HG03066 (cell line): ENCODE results near the gene PLIN1.

Experiments used
- ATAC-seq: cut with Tn5 transposase; IDR thresholded peaks from one replicate; pipeline ENCODE4 v1.9.1; 2021; ENCODE audit warnings: low read depth; ENCODE audit not compliant: unreplicated experiment

PLIN1 gene

DNA sequence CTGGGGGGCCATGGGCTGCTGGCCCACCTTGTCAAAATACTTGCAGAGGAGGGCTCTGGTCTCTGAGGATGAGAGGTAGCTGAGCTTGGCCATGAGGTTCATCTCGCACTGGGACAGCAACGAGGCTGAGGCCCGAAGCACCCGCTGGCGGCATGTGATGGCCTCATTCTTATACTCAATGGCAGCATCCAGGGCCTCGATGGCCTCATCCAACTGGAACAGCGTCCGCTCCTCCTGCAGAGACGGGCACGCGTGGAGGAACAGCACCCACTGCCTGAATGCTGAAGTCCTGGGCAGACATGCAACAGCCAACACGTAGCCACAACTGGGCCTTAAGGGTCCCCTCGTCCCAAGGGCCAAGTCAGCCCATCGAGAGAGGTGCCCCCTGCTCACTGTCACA is 48.9 kb downstream of the PLIN1 start:
- ATAC-seq: no peak

DNA sequence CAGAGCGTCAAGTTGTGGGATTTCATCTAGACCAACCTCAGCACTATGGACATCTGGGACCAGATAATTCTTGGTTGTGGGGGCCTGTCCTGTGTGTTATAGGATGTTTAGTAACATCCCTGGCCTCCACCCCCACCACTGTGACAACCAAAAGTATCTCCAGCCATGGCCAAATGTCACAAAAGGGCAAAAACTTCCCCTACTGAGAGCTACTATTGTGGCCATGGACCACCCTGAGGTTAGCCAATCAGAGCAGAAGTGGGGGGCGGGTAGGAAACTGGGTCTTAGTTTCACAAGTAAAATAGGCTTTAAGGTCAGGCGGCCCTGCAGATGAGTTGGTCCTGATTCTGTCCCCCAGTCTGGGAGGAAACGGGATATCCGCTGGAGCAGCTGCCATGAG is 49.3 kb downstream of the PLIN1 start:
- ATAC-seq: no peak

DNA sequence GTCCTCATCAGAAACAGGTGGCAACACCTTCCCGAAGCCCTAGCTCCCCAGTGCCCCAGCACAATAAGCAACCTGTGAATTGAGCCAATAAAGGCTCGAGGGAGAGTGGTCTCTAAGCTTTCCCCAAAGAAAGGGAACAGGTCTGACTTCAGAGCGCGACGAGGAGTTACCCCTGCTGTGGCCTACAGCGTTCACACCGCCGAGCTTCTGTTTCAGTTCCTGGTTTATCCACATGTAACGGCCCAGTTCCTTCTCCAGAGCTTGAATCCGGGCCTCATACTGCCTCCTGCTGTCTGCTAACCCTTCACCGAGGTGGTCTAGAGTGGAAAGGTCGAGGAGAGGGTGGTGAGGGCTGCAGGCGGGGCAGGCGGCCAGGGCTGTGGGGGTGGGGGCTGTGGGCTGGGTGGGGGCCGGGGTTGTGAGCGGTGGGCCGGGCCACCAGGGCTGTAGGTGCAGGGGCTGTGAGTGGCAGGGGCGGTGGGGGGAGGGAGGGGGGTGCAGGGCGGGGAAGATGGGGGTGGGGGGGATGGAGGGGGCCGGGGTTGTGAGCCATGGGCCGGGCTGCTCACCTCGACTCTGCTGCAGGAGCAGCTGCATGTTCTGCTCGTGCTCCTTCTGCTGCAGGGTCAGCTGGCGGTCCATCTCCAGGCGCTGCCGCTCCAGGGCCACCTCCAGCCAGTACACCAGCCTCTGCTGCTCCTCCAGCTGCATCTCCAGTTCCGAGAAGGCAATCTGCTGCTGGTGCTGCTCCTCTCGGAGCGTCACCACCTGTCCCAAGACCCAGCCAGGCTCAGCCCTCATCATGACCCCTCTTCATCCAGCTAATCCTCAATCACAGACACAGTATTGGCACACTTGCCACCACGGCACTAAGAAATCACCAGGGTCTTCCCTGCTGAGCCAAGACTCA is 50.1 kb downstream of the PLIN1 start:
- ATAC-seq: no peak

DNA sequence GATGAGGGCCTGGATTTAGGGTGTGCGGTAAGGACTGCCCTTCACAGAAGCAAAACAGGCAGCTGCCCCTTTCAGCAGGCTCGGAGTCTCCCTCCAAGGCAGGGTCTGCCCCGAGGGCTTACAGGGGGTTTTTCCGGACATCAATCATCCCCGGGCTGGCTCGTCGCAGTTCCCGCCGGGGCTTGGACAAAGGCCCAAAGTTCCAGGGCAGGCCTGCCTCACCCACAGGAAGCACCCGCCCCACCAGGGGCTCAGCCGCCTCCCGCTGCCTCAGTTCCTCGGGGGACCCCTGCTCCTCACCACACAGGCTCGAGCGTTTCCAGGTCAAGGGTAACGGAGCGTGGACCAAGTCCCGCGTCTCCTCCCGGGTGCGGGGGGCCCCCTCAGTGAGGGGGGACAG is 50.9 kb downstream of the PLIN1 start:
- ATAC-seq: no peak

GRCh38 chr15:89627256-89627970 is 51.8 kb downstream of the PLIN1 start:
- no peak for ATAC-seq

DNA sequence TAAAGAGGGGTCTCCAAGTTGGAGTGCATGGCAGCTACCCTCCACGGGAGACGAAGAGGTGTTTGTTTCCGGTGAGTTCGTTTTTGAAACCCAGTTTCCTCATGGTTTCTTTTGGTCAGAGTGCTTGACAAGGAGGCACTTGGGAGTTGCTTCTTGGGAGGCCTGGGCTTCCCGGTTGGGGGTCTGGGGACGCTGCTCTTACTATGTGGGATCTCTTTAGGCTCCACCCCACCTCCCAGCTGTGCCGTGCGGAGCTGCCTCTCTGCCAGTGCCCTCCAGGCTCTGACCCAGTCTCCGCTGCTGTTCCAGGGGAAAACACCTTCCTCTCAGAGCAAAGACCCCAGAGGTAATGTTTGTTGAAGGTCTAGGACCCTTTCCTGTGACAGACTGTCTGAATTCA is 53.5 kb downstream of the PLIN1 start:
- no peak for ATAC-seq

- no peak for ATAC-seq
Measured at GRCh38 chr15:89623165-89623564, 56.0 kb downstream of the PLIN1 start.

DNA sequence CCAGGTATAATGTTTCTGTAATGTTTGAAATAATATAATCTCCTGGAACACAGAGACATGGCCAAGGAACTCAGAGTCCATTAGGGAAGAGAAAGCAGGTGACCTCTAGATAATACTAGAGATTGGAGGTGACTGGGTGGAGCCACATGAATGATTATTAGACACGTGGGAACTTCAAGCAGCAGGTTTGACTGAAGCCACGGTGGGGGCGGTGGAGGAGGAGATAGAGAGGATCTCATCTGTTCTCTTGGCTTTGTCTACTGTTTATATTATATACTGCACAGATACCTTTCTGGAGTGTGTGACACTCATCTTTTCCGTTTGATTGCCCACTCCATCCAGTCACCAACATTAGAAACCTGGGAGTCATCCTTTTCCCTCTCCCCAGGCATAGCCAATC is 57.6 kb downstream of the PLIN1 start:
- ATAC-seq: no peak

DNA sequence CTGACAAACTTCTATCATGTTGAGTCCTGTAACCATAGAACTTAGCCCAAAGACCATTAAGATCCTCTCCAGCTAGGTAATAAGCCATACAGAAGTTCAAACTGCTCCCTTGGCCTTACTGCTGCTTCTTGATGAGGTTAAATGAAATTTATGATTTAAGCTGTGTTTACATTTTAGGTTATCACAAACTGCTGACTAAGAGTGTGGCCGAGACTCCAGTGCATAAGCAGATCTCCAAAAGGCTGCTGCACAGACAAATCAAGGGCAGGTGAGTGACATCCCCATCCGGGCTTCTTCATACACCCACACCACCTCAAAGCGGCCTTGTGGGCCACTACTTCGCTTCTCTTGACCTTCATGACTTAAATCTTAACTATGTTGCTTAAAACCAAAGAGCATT is 62.9 kb downstream of the PLIN1 start:
- ATAC-seq: no peak

- ATAC-seq: no peak
Measured at GRCh38 chr15:89615135-89615534, 64.0 kb downstream of the PLIN1 start.
